CD4-positive, alpha-beta T cell treated with Interleukin-12 subunit alpha and Interleukin-12 subunit beta, for 1 hour (primary cell): Measurements from ENCODE around the gene RASGRF1.

ENCODE experiments used
- DNase-seq: peaks from one replicate; pipeline ENCODE4 v3.0.0-alpha.2; 2020

Gene RASGRF1

GRCh38 chr15:79066391-79067071 lies 24.0 kb downstream of the RASGRF1 start:
- no peak for DNase-seq

DNA sequence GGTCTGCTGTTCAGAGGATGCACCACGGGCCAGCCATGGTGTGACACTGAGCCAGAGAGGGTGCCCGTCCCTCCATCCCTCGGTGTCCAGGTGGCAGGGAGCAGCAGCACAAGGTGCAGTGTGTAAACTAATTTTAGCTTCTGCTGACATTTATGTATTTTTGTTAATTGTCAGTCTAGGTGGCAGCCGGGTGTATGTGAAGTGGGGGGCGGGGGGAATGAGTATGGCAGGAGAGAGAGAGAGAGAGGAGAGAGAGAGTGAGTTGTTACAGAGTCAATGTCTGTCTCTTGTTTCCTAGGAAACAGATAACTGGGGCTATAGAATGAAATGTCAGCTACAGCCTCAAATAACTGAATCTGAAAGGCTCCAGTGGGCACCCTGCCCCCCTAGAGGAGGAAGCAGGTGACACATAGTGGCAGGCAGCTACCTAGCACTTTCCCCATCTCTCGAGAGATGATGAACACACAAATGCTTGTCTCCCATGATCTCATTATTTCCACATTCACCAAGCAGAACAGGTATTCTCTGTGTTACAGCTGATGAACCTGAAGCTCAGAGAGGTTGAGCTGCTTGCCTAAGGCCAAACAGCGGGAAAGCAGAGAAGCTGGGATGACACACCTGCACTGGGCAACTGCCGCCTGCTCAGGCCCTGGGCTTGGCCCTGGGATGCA lies 24.7 kb downstream of the RASGRF1 start:
- DNase-seq = no peak

- no peak for DNase-seq
Observed at GRCh38 chr15:79065361-79065705, 25.2 kb downstream of the RASGRF1 start.

DNA sequence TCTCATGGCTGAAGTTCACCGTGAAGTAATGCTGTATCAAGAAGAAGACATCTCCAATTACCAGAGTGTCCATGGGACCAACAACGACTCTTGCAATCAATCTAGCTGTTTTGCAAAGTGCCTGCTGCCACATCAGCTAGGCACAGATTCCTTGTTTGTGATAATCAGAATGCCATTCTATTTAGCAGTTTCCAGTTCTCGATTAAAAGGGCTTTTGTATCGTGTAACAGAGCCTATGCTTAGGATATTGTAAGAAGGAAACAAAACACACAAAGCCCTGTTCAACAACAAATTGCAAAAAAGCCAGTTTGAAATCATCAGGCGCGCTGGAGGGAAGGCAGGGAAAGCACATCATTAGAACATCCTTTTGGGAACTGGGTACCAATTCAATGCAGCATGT lies 26.1 kb downstream of the RASGRF1 start:
- DNase-seq = no peak

DNA sequence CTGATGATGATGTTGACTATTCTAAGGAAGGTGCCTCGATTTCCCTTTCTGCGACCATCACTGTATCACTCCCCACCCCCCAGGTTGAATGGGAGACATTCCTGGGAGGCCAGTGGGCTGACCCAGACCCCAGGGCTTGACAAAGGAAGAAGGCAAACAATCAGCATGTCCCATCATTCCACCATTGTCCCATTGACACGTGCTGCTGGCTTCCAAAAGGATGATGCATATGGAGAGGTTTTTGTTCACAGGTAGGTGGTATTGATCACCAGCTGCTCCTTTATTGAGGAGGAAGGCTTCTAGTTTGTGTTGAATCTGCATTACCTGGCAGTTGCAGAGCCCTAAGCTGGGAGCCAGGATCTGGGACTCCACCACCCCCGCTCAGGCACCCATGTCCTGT lies 30.4 kb downstream of the RASGRF1 start:
- DNase-seq = no peak

DNA sequence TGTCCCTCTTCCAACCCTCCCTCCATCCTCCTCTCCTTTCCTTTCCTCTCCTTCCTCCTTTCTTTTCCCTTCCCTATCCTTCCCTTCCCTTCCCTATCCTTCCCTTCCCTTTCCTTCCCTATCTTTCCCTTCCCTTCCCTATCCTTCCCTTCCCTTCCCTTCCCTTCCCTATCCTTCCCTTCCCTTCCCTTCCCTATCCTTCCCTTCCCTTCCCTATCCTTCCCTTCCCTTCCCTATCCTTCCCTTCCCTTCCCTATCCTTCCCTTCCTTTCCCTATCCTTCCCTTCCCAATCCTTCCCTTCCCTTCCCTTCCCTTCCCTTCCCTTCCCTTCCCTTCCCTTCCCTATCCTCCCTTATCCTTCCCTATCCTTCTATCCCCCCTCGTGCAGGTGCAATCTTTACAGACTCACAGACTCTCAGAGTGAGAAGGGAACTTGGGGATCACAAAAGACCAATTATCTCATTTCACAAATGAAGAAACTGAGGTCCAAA lies 31.5 kb downstream of the RASGRF1 start:
- DNase-seq = no peak

- DNase-seq = no peak
Observed at GRCh38 chr15:79058260-79058850, 32.2 kb downstream of the RASGRF1 start.

GRCh38 chr15:79057050-79057449 lies 33.5 kb downstream of the RASGRF1 start:
- no peak for DNase-seq

- DNase-seq = no peak
Observed at GRCh38 chr15:79054350-79054749, 36.2 kb downstream of the RASGRF1 start.

- no peak for DNase-seq
Observed at GRCh38 chr15:79053894-79054293, 36.7 kb downstream of the RASGRF1 start.

GRCh38 chr15:79051941-79052731 lies 38.4 kb downstream of the RASGRF1 start:
- no peak for DNase-seq

- no peak for DNase-seq
Observed at GRCh38 chr15:79051029-79051428, 39.6 kb downstream of the RASGRF1 start.

DNA sequence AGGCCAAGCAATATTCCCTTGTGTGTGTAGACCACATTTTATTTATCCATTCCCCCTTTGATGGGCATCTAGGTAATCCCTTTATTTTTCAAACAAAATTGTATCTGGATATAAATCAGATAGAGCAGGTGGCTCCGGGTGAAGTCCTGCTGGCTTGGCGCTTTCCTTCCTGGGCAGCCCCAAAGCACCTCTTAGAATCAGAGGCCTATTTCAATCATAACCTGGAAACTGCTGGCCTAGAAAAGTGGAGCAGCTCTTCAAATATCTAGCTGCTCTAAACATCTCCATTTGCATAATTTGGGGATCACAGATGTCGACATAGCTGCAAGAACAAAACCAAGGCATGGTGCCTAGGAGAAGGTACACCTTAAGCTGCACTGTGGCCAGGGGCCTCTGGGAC lies 40.2 kb downstream of the RASGRF1 start:
- no peak for DNase-seq

GRCh38 chr15:79049416-79049815 lies 41.2 kb downstream of the RASGRF1 start:
- DNase-seq = no peak

- no peak for DNase-seq
Observed at GRCh38 chr15:79047676-79048439, 42.7 kb downstream of the RASGRF1 start.

GRCh38 chr15:79046691-79047404 lies 43.7 kb downstream of the RASGRF1 start:
- no peak for DNase-seq

DNA sequence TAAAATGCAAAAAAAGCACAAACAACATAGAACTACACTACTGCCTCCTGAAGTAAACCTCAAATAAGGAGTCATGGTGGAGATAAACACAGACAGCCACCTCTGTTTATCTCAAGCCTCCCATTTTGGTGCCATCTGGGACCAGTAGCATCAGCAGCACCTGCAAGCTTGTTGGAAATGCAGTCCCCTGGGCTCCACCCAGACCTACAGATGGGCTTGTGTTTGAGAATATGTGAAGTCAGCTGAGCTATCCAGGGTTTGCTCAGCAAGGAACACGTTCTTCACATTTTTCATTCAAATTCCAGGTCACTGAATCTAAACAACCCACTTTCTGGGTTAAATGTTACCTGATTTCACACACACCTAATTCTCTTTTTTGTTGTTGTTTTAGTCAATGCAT lies 45.5 kb downstream of the RASGRF1 start:
- DNase-seq = no peak

- DNase-seq = no peak
Observed at GRCh38 chr15:79042213-79042928, 48.2 kb downstream of the RASGRF1 start.

- DNase-seq = no peak
Observed at GRCh38 chr15:79041601-79042168, 48.9 kb downstream of the RASGRF1 start.

DNA sequence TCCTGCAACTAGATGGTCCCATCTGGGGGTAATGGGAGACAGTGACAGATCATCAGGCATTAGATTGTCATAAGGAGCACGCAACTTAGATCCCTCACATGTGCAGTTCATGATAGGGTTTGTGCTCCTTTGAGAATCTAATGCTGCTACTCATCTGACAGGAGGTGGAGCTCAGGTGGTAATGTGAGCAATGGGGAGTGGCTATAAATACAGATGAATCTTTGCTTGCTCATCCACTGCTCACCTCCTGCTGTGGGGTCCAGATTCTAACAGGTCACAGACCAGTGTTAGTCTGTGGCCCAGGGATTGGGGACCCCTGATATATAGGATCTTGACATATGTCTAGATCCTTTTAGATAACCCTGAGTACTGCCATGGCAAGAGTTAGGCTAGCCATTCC lies 52.7 kb downstream of the RASGRF1 start:
- DNase-seq = no peak

DNA sequence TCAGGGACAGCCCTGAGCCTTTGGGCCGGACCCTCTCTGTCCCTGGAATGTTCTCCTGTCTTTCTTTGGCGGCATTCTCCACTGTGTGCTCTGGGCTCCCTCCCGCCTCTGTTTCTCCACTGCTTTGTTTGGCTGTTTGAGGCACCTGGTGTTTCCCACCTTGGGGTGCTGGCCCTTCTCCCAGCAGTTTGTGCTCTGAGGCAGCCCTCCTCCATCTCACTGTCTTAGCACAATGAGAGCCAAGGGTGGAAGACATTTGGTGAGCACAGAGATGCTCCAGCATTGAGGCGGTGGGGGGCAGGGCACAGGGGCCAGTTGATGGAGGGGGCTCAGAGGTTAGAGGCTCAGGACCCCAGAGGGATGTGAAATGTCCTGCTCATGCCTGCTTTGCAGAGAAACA lies 54.3 kb downstream of the RASGRF1 start:
- no peak for DNase-seq
